LNCaP clone FGC (cell line): Measurements from ENCODE around the gene GPR119.
A peak's percentile ranks its signal among the peaks of the same experiment; 100 is the strongest.
"Not testable (repeated sequence)": the region's sequence is repeated elsewhere in the genome, so short reads cannot be mapped to it uniquely, and the experiment has no call there.

Source experiments
- DNase-seq: peaks from one replicate; pipeline ENCODE4 v3.0.0-alpha.2; 2011; ENCODE audit warnings: low read depth
- H3K4me3 ChIP-seq: 2 replicates; pipeline ENCODE4 v1.5.1; 2011; ENCODE audit warnings: mild to moderate bottlenecking, low read depth, low read length, control low read depth
- CTCF ChIP-seq: IDR thresholded peaks from 2 replicates; pipeline ENCODE4 v1.5.1; 2012; ENCODE audit warnings: mild to moderate bottlenecking; ENCODE audit not compliant: control insufficient read depth, insufficient read depth; ENCODE audit errors: extremely low read depth

The GPR119 gene

GRCh38 chrX:130340271-130340670, 45.2 kb downstream of the GPR119 start:
- H3K4me3 ChIP-seq, result peak overlapping the region; percentile 76
- TF ChIP-seq CTCF, result no peak
- no peak for DNase-seq

DNA sequence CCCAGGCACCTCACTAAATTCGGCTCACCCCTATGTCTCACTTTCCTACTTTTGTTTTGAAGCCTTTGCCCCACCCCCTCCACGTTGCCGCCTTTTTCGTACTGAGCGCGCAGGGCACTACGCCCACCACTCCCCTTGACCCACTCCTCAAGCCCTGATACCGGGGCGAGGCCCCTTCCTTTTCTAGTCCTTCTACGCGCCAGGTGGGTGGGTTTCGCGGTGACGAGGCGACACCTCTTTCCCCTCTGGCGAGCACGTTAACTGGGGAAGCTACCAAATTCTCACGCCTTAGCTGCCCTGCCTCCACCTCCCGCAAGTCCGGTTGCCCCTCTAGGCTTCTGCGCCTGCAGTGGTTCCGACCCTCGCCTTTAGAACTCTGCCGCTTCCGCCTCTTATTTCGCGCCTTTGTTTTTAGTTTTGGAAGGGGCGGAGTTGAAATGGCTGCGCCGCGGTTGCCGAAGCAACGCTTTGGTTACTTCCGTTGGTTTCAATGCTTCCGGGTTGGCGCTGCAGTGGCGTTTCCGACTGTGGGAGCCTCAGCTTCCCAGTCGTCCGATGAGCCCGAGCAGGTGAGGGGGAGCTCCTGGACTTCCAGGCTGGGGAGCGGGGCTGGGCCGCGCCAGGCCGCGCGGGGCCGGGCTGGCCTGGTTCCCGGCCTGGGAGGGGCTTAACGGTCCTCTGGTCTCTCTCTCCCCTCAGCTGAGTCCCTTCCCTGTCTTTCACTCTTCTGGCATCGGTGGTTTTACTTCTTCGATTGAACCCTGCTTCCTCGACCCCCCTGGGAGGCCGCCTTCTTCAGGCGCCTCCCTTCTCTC, 45.9 kb downstream of the GPR119 start, which contains the start of gene SLC25A14:
TSS of gene SLC25A14 (plus strand) at position 512 of the 815 bp plus-strand sequence. CDS start 360 bp downstream, outside the sequence.
- peak within 1 kb of the TSS; percentile 76 for H3K4me3 ChIP-seq
- DNase-seq, result peak; percentile 46
- TF ChIP-seq CTCF, result no peak

DNA sequence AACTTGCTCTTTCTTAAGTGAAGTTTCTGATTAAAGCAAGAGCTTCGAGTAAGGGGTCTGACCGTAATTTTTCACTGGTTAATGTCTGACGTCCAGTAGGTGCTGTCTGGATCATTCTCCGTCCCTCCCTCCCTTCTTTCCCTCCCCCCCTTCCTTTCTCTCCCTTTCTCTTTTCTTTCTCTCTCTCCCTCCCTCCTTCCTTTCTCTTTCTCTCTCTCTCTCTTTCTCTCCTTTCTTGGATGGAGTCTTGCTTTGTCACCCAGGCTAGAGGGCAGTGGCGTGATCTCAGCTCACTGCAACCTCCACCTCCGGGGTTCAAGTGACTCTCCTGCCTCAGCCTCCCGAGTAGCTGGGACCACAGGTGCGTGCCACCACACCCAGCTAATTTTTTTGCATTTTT, 46.6 kb downstream of the GPR119 start:
- H3K4me3 ChIP-seq, result peak overlapping the region; percentile 76
- DNase-seq, result not testable (repeated sequence)

GRCh38 chrX:130336531-130336930, 48.9 kb downstream of the GPR119 start:
- no peak for TF ChIP-seq CTCF
- H3K4me3 ChIP-seq, result no peak overlapping the region
- no peak for DNase-seq
